Measurements from ENCODE around the gene FBXO17. TPM values are rescaled to one million over a fixed set of nuclear protein-coding genes. Genes with fewer than 3 reads are reported as not detected.

The FBXO17 gene
- total RNA-seq: 19.3 and 21.8 TPM in 2 replicates

GRCh38 chr19:38975214-38975860, at the start of gene FBXO17:
Gene FBXO17, minus strand, starts transcription at chr19:38975742. Its CDS starts 25,423 bp downstream, at chr19:38950319.

GRCh38 chr19:38930776-38931520, 44.6 kb downstream of the FBXO17 start, which contains the start of gene MRPS12:
Gene MRPS12, plus strand, starts transcription at chr19:38930944. Its CDS starts 351 bp downstream, at chr19:38931295.

GRCh38 chr19:38929929-38930775, 45.4 kb downstream of the FBXO17 start, which contains the start of gene SARS2:
Gene SARS2, minus strand, starts transcription at chr19:38930763. Its CDS starts 27 bp downstream, at chr19:38930736.

GRCh38 chr19:38899447-38900201, 75.9 kb downstream of the FBXO17 start, which contains the start of the genes NFKBIB and SIRT2:
Gene NFKBIB, plus strand, starts transcription at chr19:38899969. Its CDS starts 64 bp downstream, at chr19:38900033.
Gene SIRT2, minus strand, starts transcription at chr19:38899618. Its CDS starts 97 bp downstream, at chr19:38899521.

Other genes starting within 250 kb of the FBXO17 start
- not detected in 2 replicates for gene CAPN12, start 231.3 kb downstream of the FBXO17 start, total RNA-seq
- gene LGALS7, start 202.2 kb downstream of the FBXO17 start, total RNA-seq: not detected in 2 replicates
- gene LGALS7B, start 186.5 kb downstream of the FBXO17 start, total RNA-seq: not detected in 2 replicates
- not detected in 2 replicates for gene LGALS4, start 162.8 kb downstream of the FBXO17 start, total RNA-seq
- gene ECH1, start 143.9 kb downstream of the FBXO17 start, total RNA-seq: 24.4 and 36.3 TPM in 2 replicates
- 307 and 342 TPM in 2 replicates for gene HNRNPL, start 125.8 kb downstream of the FBXO17 start, total RNA-seq
- gene RINL, start 97.5 kb downstream of the FBXO17 start, total RNA-seq: 7.5 and 8.1 TPM in 2 replicates
- gene SIRT2, start 76.1 kb downstream of the FBXO17 start, total RNA-seq: 58.1 and 64.9 TPM in 2 replicates
- gene NFKBIB, start 75.8 kb downstream of the FBXO17 start, total RNA-seq: 10.0 and 14.9 TPM in 2 replicates
- not detected in 2 replicates for gene CCER2, start 63.6 kb downstream of the FBXO17 start, total RNA-seq
- 14.6 and 15.9 TPM in 2 replicates for gene SARS2, start 45.0 kb downstream of the FBXO17 start, total RNA-seq
- gene MRPS12, start 44.8 kb downstream of the FBXO17 start, total RNA-seq: 43.2 and 61.1 TPM in 2 replicates
- gene FBXO27, start 56.8 kb upstream of the FBXO17 start, total RNA-seq: 1.2 and 1.6 TPM in 2 replicates
- under 0.01 TPM in 1 of 2 replicates, not detected in the other for gene ACP7, start 108.6 kb upstream of the FBXO17 start, total RNA-seq
- 6.8 TPM in 2 replicates for gene PAK4, start 150.0 kb upstream of the FBXO17 start, total RNA-seq
- not detected in 2 replicates for gene NCCRP1, start 221.2 kb upstream of the FBXO17 start, total RNA-seq
- gene SYCN, start 228.5 kb upstream of the FBXO17 start, total RNA-seq: not detected in 2 replicates